ENCODE data around the gene TF. TPM values are rescaled to one million over a fixed set of nuclear protein-coding genes. Genes with fewer than 3 reads are reported as not detected.

Gene TF
- total and polyA plus RNA-seq, 2 of the 8 experiments (the other 6 are each of a cell fraction or from before 2014, with no cell fraction given) = 0.02 to 0.26 TPM

DNA sequence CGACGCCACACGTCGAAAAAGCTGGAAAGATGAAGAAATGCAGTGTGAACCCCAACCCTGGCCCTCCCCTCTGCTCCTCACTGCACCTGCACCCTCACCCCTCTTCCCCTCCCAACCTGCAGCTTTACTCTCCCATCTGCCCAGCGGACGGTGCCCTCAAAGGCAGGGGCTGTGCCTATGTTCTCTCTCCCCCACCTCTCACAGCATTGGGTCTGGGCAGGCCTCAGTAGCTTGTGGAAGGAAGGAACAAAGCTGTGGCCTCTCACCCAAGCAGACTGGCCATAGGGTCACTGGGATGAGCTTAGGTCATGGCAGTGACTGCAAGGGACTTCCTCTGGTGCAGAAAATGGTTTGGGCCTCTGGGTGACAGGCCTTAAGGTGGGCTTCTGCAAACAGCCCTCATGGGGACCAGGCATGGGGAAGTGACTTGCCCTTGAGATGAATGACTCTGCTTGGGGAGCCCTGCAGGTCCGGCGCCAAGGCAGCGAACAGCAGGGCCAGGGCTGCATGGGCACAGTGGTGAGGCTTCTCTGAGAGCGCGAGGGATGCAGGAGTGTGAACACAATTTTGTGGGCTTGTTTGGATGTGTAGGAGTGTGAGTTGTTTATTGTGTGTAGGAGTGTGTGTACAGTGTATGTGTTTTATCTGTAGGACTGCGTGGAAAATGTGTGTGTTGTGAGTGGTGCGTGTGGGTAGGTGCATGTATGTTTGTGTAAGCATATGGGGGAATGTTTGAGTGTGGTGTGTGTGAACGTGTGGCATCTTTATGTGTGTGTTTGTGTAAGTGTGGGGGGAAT, 88.6 kb downstream of the TF start:
- H2BK5ac ChIP-seq (ENCODE audit: low read depth, low read length) = no peak overlapping the region
- no peak overlapping the region for H3K56ac ChIP-seq (replicated peaks; ENCODE audit: insufficient read length, low read depth, low read length)
- H3K79me2 ChIP-seq (ENCODE audit: control insufficient read depth in 1 of 2, insufficient read depth in 2 of 2, low read length in 2 of 2) = no peaks in the 10 kb centered on the region
- H3K9me3 ChIP-seq (ENCODE audit: insufficient read depth in 2 of 2, low read depth in 1 of 2, low read length in 1 of 2) = no peaks in the 10 kb centered on the region
- H3K23me2 ChIP-seq (ENCODE audit: low read depth, low read length) = peaks cover 4% of the 10 kb centered on the region; the same call in 1 of the 2 replicates
- H3K4me2 ChIP-seq (ENCODE audit: insufficient read depth in 1 of 2, low read depth in 2 of 2, low read length in 2 of 2) = no peak overlapping the region
- no peak for DNase-seq (ENCODE audit: low read depth in 1 of 2, low spot score in 2 of 2)
- ChIA-PET POLR2A (ENCODE audit: partially characterized antibody) (no interaction called here), CTCF (ENCODE audit: partially characterized antibody) (interaction anchor here (0.7 to 7.9 kb wide), 13 partner anchors 9 to 377 kb away, joined by 3 to 75 read pairs (median 4); no protein-coding TSS in a partner anchor)
- H2AFZ ChIP-seq (ENCODE audit: low read length) = no peak overlapping the region
- no peaks in the 10 kb centered on the region for H3K79me1 ChIP-seq (ENCODE audit: low read depth, low read length)
- H2BK120ac ChIP-seq (replicated peaks; ENCODE audit: low read depth, low read length) = no peak overlapping the region
- no peak overlapping the region for H3K4me3 ChIP-seq (ENCODE audit: extremely low read depth in 1 of 4, insufficient read depth in 2 of 4, low read depth in 3 of 4, low read length in 4 of 4)
- FAIRE-seq = no peak
- no peaks in the 10 kb centered on the region for H3K27me3 ChIP-seq (replicated peaks in 1 of 4; ENCODE audit: control insufficient read depth in 3 of 4, extremely low read depth in 1 of 4, insufficient read depth in 3 of 4, low read length in 3 of 4)
- no peak overlapping the region for H2BK15ac ChIP-seq (ENCODE audit: low read length)
- H2AK5ac ChIP-seq (ENCODE audit: low read depth, low read length) = no peak overlapping the region
- 91 to 100% methylated on average over 3 to 14 of the region's 14 CpGs for WGBS, 2 experiments (ENCODE audit: extremely low coverage in 1 of 2, insufficient coverage in 1 of 2, insufficient read length in 1 of 2, insufficient replicate concordance in 2 of 2, low coverage in 1 of 2, low lambda C conversion rate in 2 of 2, missing lambda C conversion rate in 1 of 2)
- no peak overlapping the region for H4K8ac ChIP-seq (ENCODE audit: extremely low read depth, insufficient read depth, low read length)
- no peak overlapping the region for H4K5ac ChIP-seq (ENCODE audit: insufficient read length, low read depth, low read length)
- no peak overlapping the region for H3K14ac ChIP-seq (ENCODE audit: insufficient read length)
- H2BK12ac ChIP-seq (ENCODE audit: low read depth, low read length) = no peak overlapping the region
- H3K4ac ChIP-seq (replicated peaks; ENCODE audit: insufficient read length, low read depth, low read length) = no peak overlapping the region
- H4K20me1 ChIP-seq (replicated peaks in 1 of 2; ENCODE audit: control insufficient read depth in 1 of 2, insufficient read depth in 2 of 2, low read length in 2 of 2) = peaks cover 0 to 1% of the 10 kb centered on the region in 2 experiments
- no peak overlapping the region for H3K9ac ChIP-seq (replicated peaks in 1 of 4; ENCODE audit: extremely low read depth in 1 of 4, low read depth in 3 of 4, low read length in 3 of 4)
- H3K27ac ChIP-seq (ENCODE audit: low read depth, low read length) = no peak overlapping the region
- no peak overlapping the region for H4K91ac ChIP-seq (replicated peaks; ENCODE audit: insufficient read length, low read length)
- H3K18ac ChIP-seq (ENCODE audit: extremely low read depth, low read length) = no peak overlapping the region
- H3K4me1 ChIP-seq (replicated peaks in 1 of 4; ENCODE audit: control insufficient read depth in 3 of 4, insufficient read depth in 4 of 4, low read length in 3 of 4) = no peaks in the 10 kb centered on the region
- H2BK20ac ChIP-seq (ENCODE audit: low read length) = no peak overlapping the region
- no peaks in the 10 kb centered on the region; a peak in 3 of 8 replicates for H3K36me3 ChIP-seq (ENCODE audit: control insufficient read depth in 2 of 4, insufficient read depth in 4 of 4, low read length in 3 of 4)
- no peak overlapping the region for H3K23ac ChIP-seq (ENCODE audit: insufficient read length)
- TF ChIP-seq EGR1 (IDR thresholded peaks at IDR 0.05; ENCODE audit: borderline replicate concordance, low read depth, low read length) (no peak), SP4 (IDR thresholded peaks at IDR 0.05; ENCODE audit: low read length) (no peak), NANOG (IDR thresholded peaks at IDR 0.05; ENCODE audit: insufficient read depth, low read depth, low read length, poor library complexity, severe bottlenecking) (no peak), RNF2 (IDR thresholded peaks at IDR 0.05; ENCODE audit: borderline replicate concordance, low read depth, low read length, missing control alignments, poor library complexity, severe bottlenecking) (no peak), ZNF274 (IDR thresholded peaks at IDR 0.05; ENCODE audit: borderline replicate concordance, extremely low read depth, low read length) (no peak), CBX5 (IDR thresholded peaks at IDR 0.05; ENCODE audit: low read depth, low read length) (no peak)
- TF ChIP-seq, protein P1, sequence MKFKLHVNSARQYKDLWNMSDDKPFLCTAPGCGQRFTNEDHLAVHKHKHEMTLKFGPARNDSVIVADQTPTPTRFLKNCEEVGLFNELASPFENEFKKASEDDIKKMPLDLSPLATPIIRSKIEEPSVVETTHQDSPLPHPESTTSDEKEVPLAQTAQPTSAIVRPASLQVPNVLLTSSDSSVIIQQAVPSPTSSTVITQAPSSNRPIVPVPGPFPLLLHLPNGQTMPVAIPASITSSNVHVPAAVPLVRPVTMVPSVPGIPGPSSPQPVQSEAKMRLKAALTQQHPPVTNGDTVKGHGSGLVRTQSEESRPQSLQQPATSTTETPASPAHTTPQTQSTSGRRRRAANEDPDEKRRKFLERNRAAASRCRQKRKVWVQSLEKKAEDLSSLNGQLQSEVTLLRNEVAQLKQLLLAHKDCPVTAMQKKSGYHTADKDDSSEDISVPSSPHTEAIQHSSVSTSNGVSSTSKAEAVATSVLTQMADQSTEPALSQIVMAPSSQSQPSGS (IDR thresholded peaks at IDR 0.05; ENCODE audit: low read length) = no peak
